A204.1 (cell line): ENCODE data around the gene KAT2B.

ENCODE experiments used
- FAIRE-seq: peaks from 2 replicates; lab custom pipeline; 2012; peaks lifted over from hg19 to GRCh38; lab: Jason Lieb, UNC

Gene KAT2B

GRCh38 chr3:20148466-20148865 is 108.2 kb downstream of the KAT2B start:
- FAIRE-seq = no peak

- no peak for FAIRE-seq
Measured at GRCh38 chr3:20154078-20154477, 113.8 kb downstream of the KAT2B start.

GRCh38 chr3:20154928-20155327 is 114.7 kb downstream of the KAT2B start:
- no peak for FAIRE-seq

- FAIRE-seq = no peak
Measured at GRCh38 chr3:20160230-20160629, 120.0 kb downstream of the KAT2B start.

- no peak for FAIRE-seq
Measured at GRCh38 chr3:20161714-20162113, 121.5 kb downstream of the KAT2B start.

GRCh38 chr3:20173844-20174410 is 133.7 kb downstream of the KAT2B start:
- no peak for FAIRE-seq

GRCh38 chr3:20181276-20181675 is 141.0 kb downstream of the KAT2B start:
- FAIRE-seq = no peak

GRCh38 chr3:20182206-20182605 is 142.0 kb downstream of the KAT2B start:
- FAIRE-seq = no peak

- no peak for FAIRE-seq
Measured at GRCh38 chr3:20185331-20185678, 145.1 kb downstream of the KAT2B start.

GRCh38 chr3:20185679-20186599 is 145.7 kb downstream of the KAT2B start, which contains the start of gene SGO1:
SGO1 (minus strand) TSS chr3:20186206; CDS start chr3:20184027, 2,179 bp downstream.
- FAIRE-seq = peak; percentile 84

GRCh38 chr3:20186600-20187004 is 146.4 kb downstream of the KAT2B start:
- FAIRE-seq = no peak

GRCh38 chr3:20190991-20191390 is 150.7 kb downstream of the KAT2B start:
- no peak for FAIRE-seq

GRCh38 chr3:20194793-20195460 is 154.7 kb downstream of the KAT2B start:
- no peak for FAIRE-seq

GRCh38 chr3:20197775-20198174 is 157.5 kb downstream of the KAT2B start:
- no peak for FAIRE-seq

GRCh38 chr3:20201143-20201542 is 160.9 kb downstream of the KAT2B start:
- FAIRE-seq = no peak
